ENCODE data around the gene PTPRK. TPM values are rescaled to one million over a fixed set of nuclear protein-coding genes. Genes with fewer than 3 reads are reported as not detected.

The PTPRK gene
- total and polyA plus RNA-seq, 3 experiments from 2014 or later, result 0.74 to 23.0 (median 21.3) TPM

GRCh38 chr6:127969701-127970100 is 550.7 kb downstream of the PTPRK start:
- no peak overlapping the region for H3K4me3 ChIP-seq (ENCODE audit: low read length)
- Mint-ChIP-seq H3K4me3 (peak overlapping the region; percentile 9 to 71 (median 49)), H3K36me3 (no peaks in the 10 kb centered on the region), H3K4me1 (peaks cover 60 to 76% (median 73%) of the 10 kb centered on the region in 3 donors), H3K9me3 (no peaks in the 10 kb centered on the region), H3K27ac (peak overlapping the region in 6 of 8 donors; percentile 21 to 84 (median 41)), H3K27me3 (peaks cover 0 to 1% of the 10 kb centered on the region in 2 donors)
- no peak for DNase-seq
- ChIA-PET CTCF (interaction anchor here (1.0 to 2.0 kb wide), 8 partner anchors 10 to 114 kb away, joined by 3 to 5 read pairs (median 4); partner anchors contain the start of gene THEMIS), POLR2A (interaction anchor here (0.6 to 1.0 kb wide), 2 partner anchors 16 to 218 kb away, joined by 3 read pairs; no protein-coding TSS in a partner anchor)
- no peaks in the 10 kb centered on the region for H3K27me3 ChIP-seq (ENCODE audit: insufficient read depth, low read length, poor library complexity, severe bottlenecking)
- H3K4me1 ChIP-seq (ENCODE audit: insufficient read depth, low read length), result peaks cover 64% of the 10 kb centered on the region
- H3K27ac ChIP-seq (ENCODE audit: low read depth, low read length), result no peak overlapping the region
- no peaks in the 10 kb centered on the region for H3K36me3 ChIP-seq (ENCODE audit: insufficient read depth, low read length)
- H3K9me3 ChIP-seq (ENCODE audit: low read length), result no peaks in the 10 kb centered on the region

- Histone ChIP-seq H3K27ac (ENCODE audit: low read depth, low read length) (no peak overlapping the region), H3K4me1 (ENCODE audit: insufficient read depth, low read length) (peaks cover 51% of the 10 kb centered on the region), H3K27me3 (ENCODE audit: insufficient read depth, low read length, poor library complexity, severe bottlenecking) (no peaks in the 10 kb centered on the region), H3K4me3 (ENCODE audit: low read length) (no peak overlapping the region), H3K9me3 (ENCODE audit: low read length) (no peaks in the 10 kb centered on the region), H3K36me3 (ENCODE audit: insufficient read depth, low read length) (no peaks in the 10 kb centered on the region)
- peaks cover 0 to 1% of the 10 kb centered on the region in 2 donors for H3K27me3 Mint-ChIP-seq
- POLR2A ChIA-PET, result interaction anchor here (0.6 to 1.7 kb wide), 5 partner anchors 19 to 302 kb away, joined by 3 to 4 read pairs (median 3); no protein-coding TSS in a partner anchor
- no peaks in the 10 kb centered on the region for H3K9me3 Mint-ChIP-seq
- no peak overlapping the region for H3K27ac Mint-ChIP-seq
- DNase-seq, result no peak
- peaks cover 48 to 63% (median 60%) of the 10 kb centered on the region in 3 donors for H3K4me1 Mint-ChIP-seq
- H3K4me3 Mint-ChIP-seq, result no peak overlapping the region
- CTCF ChIA-PET, result interaction anchor here (1.1 to 1.8 kb wide), 8 partner anchors 10 to 113 kb away, joined by 3 to 9 read pairs (median 4); partner anchors contain the start of gene THEMIS
- no peaks in the 10 kb centered on the region for H3K36me3 Mint-ChIP-seq
These were observed 552.0 kb downstream of the PTPRK start for GRCh38 chr6:127968394-127968793.

- POLR2A ChIA-PET, result interaction anchor here (0.6 to 1.7 kb wide), 4 partner anchors 18 to 302 kb away, joined by 3 to 4 read pairs (median 3); no protein-coding TSS in a partner anchor
- peak overlapping the region in 4 of 7 donors; percentile 12 to 43 (median 38) for H3K4me3 Mint-ChIP-seq
- DNase-seq, result peak in 1 of 5 donors; percentile 56
These were observed 552.7 kb downstream of the PTPRK start for GRCh38 chr6:127967708-127968107.

GRCh38 chr6:127966616-127967015 is 553.8 kb downstream of the PTPRK start:
- Histone ChIP-seq H3K4me3 (ENCODE audit: low read length) (no peak overlapping the region), H3K36me3 (ENCODE audit: insufficient read depth, low read length) (no peaks in the 10 kb centered on the region), H3K4me1 (ENCODE audit: insufficient read depth, low read length) (peaks cover 39% of the 10 kb centered on the region), H3K27ac (ENCODE audit: low read depth, low read length) (no peak overlapping the region), H3K9me3 (ENCODE audit: low read length) (no peaks in the 10 kb centered on the region), H3K27me3 (ENCODE audit: insufficient read depth, low read length, poor library complexity, severe bottlenecking) (no peaks in the 10 kb centered on the region)
- ChIA-PET CTCF (interaction anchor here (1.8 kb wide), 1 partner anchor 12 kb away, joined by 7 read pairs; no protein-coding TSS in a partner anchor), POLR2A (interaction anchor here (0.6 kb wide), 1 partner anchor 184 kb away, joined by 3 read pairs; no protein-coding TSS in a partner anchor)
- peaks cover 32 to 45% (median 42%) of the 10 kb centered on the region in 3 donors for H3K4me1 Mint-ChIP-seq
- no peaks in the 10 kb centered on the region for H3K36me3 Mint-ChIP-seq
- H3K9me3 Mint-ChIP-seq, result no peaks in the 10 kb centered on the region
- DNase-seq, result no peak
- peak overlapping the region in 4 of 8 donors; percentile 5 to 50 (median 49) for H3K27ac Mint-ChIP-seq
- no peak overlapping the region for H3K4me3 Mint-ChIP-seq
- no peaks in the 10 kb centered on the region for H3K27me3 Mint-ChIP-seq

More at GRCh38 chr6:127967708-127968107, 552.7 kb downstream of the PTPRK start:
- H3K4me1 ChIP-seq (ENCODE audit: insufficient read depth, low read length), result peaks cover 46% of the 10 kb centered on the region
- H3K27me3 ChIP-seq (ENCODE audit: insufficient read depth, low read length, poor library complexity, severe bottlenecking), result no peaks in the 10 kb centered on the region
- CTCF ChIA-PET, result interaction anchor here (0.8 to 1.8 kb wide), 7 partner anchors 11 to 112 kb away, joined by 3 to 9 read pairs (median 4); partner anchors contain the start of gene THEMIS
- Mint-ChIP-seq H3K4me1 (peaks cover 43 to 56% (median 53%) of the 10 kb centered on the region in 3 donors), H3K9me3 (no peaks in the 10 kb centered on the region), H3K27ac (peak overlapping the region in 7 of 8 donors; percentile 32 to 83 (median 70)), H3K36me3 (no peaks in the 10 kb centered on the region), H3K27me3 (no peaks in the 10 kb centered on the region)
- H3K4me3 ChIP-seq (ENCODE audit: low read length), result no peak overlapping the region
- no peaks in the 10 kb centered on the region for H3K36me3 ChIP-seq (ENCODE audit: insufficient read depth, low read length)
- H3K27ac ChIP-seq (ENCODE audit: low read depth, low read length), result no peak overlapping the region
- no peaks in the 10 kb centered on the region for H3K9me3 ChIP-seq (ENCODE audit: low read length)

GRCh38 chr6:127963495-127963894 is 556.9 kb downstream of the PTPRK start:
- no peaks in the 10 kb centered on the region for H3K27me3 Mint-ChIP-seq

GRCh38 chr6:127959869-127960268 is 560.5 kb downstream of the PTPRK start:
- H3K4me3 ChIP-seq (ENCODE audit: low read length), result no peak overlapping the region
- POLR2A ChIA-PET, result no interaction called here
- no peaks in the 10 kb centered on the region for H3K27me3 ChIP-seq (ENCODE audit: insufficient read depth, low read length, poor library complexity, severe bottlenecking)
- Mint-ChIP-seq H3K27ac (no peak overlapping the region), H3K36me3 (peaks cover 0 to 1% (median 0%) of the 10 kb centered on the region in 3 donors), H3K4me3 (peak overlapping the region in 1 of 7 donors; percentile 15), H3K9me3 (no peaks in the 10 kb centered on the region), H3K4me1 (peaks cover 8 to 24% (median 10%) of the 10 kb centered on the region in 3 donors), H3K27me3 (peaks cover 0 to 2% of the 10 kb centered on the region in 2 donors)
- H3K4me1 ChIP-seq (ENCODE audit: insufficient read depth, low read length), result peaks cover 5% of the 10 kb centered on the region
- no peaks in the 10 kb centered on the region for H3K36me3 ChIP-seq (ENCODE audit: insufficient read depth, low read length)
- DNase-seq, result no peak
- no peaks in the 10 kb centered on the region for H3K9me3 ChIP-seq (ENCODE audit: low read length)
- no peak overlapping the region for H3K27ac ChIP-seq (ENCODE audit: low read depth, low read length)
- CTCF ChIA-PET, result no interaction called here

More at GRCh38 chr6:127963495-127963894, 556.9 kb downstream of the PTPRK start:
- H3K4me3 ChIP-seq (ENCODE audit: low read length), result no peak overlapping the region
- peaks cover 16% of the 10 kb centered on the region for H3K4me1 ChIP-seq (ENCODE audit: insufficient read depth, low read length)
- H3K4me3 Mint-ChIP-seq, result no peak overlapping the region
- no peak overlapping the region for H3K27ac Mint-ChIP-seq
- CTCF ChIA-PET, result no interaction called here
- no peak overlapping the region for H3K27ac ChIP-seq (ENCODE audit: low read depth, low read length)
- H3K9me3 Mint-ChIP-seq, result no peaks in the 10 kb centered on the region
- H3K4me1 Mint-ChIP-seq, result peaks cover 17 to 29% (median 19%) of the 10 kb centered on the region in 3 donors
- POLR2A ChIA-PET, result interaction anchor here (1.0 kb wide), 1 partner anchor 11 kb away, joined by 3 read pairs; no protein-coding TSS in a partner anchor
- no peak for DNase-seq
- H3K27me3 ChIP-seq (ENCODE audit: insufficient read depth, low read length, poor library complexity, severe bottlenecking), result no peaks in the 10 kb centered on the region
- no peaks in the 10 kb centered on the region for H3K9me3 ChIP-seq (ENCODE audit: low read length)
- H3K36me3 Mint-ChIP-seq, result peaks cover 0 to 1% (median 0%) of the 10 kb centered on the region in 3 donors
- H3K36me3 ChIP-seq (ENCODE audit: insufficient read depth, low read length), result no peaks in the 10 kb centered on the region

- Mint-ChIP-seq H3K4me3 (no peak overlapping the region), H3K36me3 (peaks cover 0 to 1% (median 0%) of the 10 kb centered on the region in 3 donors), H3K4me1 (peaks cover 27 to 48% (median 32%) of the 10 kb centered on the region in 3 donors), H3K27ac (no peak overlapping the region), H3K9me3 (no peaks in the 10 kb centered on the region), H3K27me3 (peaks cover 0 to 2% of the 10 kb centered on the region in 2 donors)
- ChIA-PET CTCF (interaction anchor here (1.4 kb wide), 1 partner anchor 16 kb away, joined by 3 read pairs; no protein-coding TSS in a partner anchor), POLR2A (no interaction called here)
- H3K4me1 ChIP-seq (ENCODE audit: insufficient read depth, low read length), result peaks cover 28% of the 10 kb centered on the region
- no peaks in the 10 kb centered on the region for H3K36me3 ChIP-seq (ENCODE audit: insufficient read depth, low read length)
- H3K9me3 ChIP-seq (ENCODE audit: low read length), result no peaks in the 10 kb centered on the region
- no peaks in the 10 kb centered on the region for H3K27me3 ChIP-seq (ENCODE audit: insufficient read depth, low read length, poor library complexity, severe bottlenecking)
- DNase-seq, result no peak
- no peak overlapping the region for H3K4me3 ChIP-seq (ENCODE audit: low read length)
- no peak overlapping the region for H3K27ac ChIP-seq (ENCODE audit: low read depth, low read length)
These were observed 563.4 kb downstream of the PTPRK start for GRCh38 chr6:127956956-127957355.

Measured in CD8-positive, alpha-beta memory T cell (primary cell).